SK-N-SH treated with all-trans-retinoic acid at 6 μM for 48 hours (cell line): Measurements from ENCODE around the gene LMAN1L.
A peak's percentile ranks its signal among the peaks of the same experiment; 100 is the strongest.

Experiments used
- ATAC-seq: fragments of 200-7000 bp; cut with Tn5 transposase; 3 replicates; pipeline ENCODE4 v1.9.1; 2020; ENCODE audit warnings: mild to moderate bottlenecking, moderate library complexity
- ARNTL ChIP-seq: fragments of 450-650 bp; formaldehyde crosslinking; IDR thresholded peaks from 2 replicates; pipeline ENCODE4 v1.5.0; 2020; ENCODE audit warnings: low read depth, mild to moderate bottlenecking, moderate library complexity, borderline replicate concordance
- BACH2 ChIP-seq: fragments of 250-450 bp; sonication (Bioruptor Pico); IDR thresholded peaks from 2 replicates; pipeline ENCODE4 v1.9.0; 2021; ENCODE audit warnings: mild to moderate bottlenecking, borderline replicate concordance
- CSDC2 ChIP-seq: fragments of 250-450 bp; sonication (Bioruptor Pico); IDR thresholded peaks from 2 replicates; pipeline ENCODE4 v1.5.0; 2020; ENCODE audit warnings: mild to moderate bottlenecking, moderate library complexity
- CSRNP3 ChIP-seq: fragments of 250-450 bp; sonication (Bioruptor Pico); IDR thresholded peaks from 2 replicates; pipeline ENCODE4 v1.5.1; 2021; ENCODE audit warnings: mild to moderate bottlenecking, moderate library complexity
- ESRRG ChIP-seq: fragments of 250-450 bp; sonication (Bioruptor Pico); IDR thresholded peaks from 2 replicates; pipeline ENCODE4 v1.6.1; 2021; ENCODE audit warnings: mild to moderate bottlenecking
- GLIS3 ChIP-seq: fragments of 250-450 bp; sonication (Bioruptor Pico); IDR thresholded peaks from 2 replicates; pipeline ENCODE4 v1.5.0; 2020; ENCODE audit warnings: mild to moderate bottlenecking, moderate library complexity
- ISL1 ChIP-seq: fragments of 250-450 bp; sonication (Bioruptor Pico); IDR thresholded peaks from 2 replicates; pipeline ENCODE4 v2.1.2; 2022; ENCODE audit warnings: mild to moderate bottlenecking, moderate library complexity
- OSR1 ChIP-seq: fragments of 250-450 bp; sonication (Bioruptor Pico); IDR thresholded peaks from 2 replicates; pipeline ENCODE4 v1.8.0; 2022; ENCODE audit warnings: moderate library complexity, mild to moderate bottlenecking, inconsistent platforms
- PPARA ChIP-seq: fragments of 250-450 bp; sonication (Bioruptor Pico); IDR thresholded peaks from 2 replicates; pipeline ENCODE4 v1.5.0; 2020; ENCODE audit warnings: mild to moderate bottlenecking, borderline replicate concordance
- RARB ChIP-seq: fragments of 250-450 bp; sonication (Bioruptor Pico); IDR thresholded peaks from 2 replicates; pipeline ENCODE4 v1.8.0; 2021; ENCODE audit warnings: mild to moderate bottlenecking, moderate library complexity
- SNAI2 ChIP-seq: fragments of 250-450 bp; sonication (Bioruptor Pico); IDR thresholded peaks from 2 replicates; pipeline ENCODE4 v1.5.0; 2020; ENCODE audit warnings: mild to moderate bottlenecking, moderate library complexity
- TCF4 ChIP-seq: fragments of 250-450 bp; sonication (Bioruptor Pico); IDR thresholded peaks from 2 replicates; pipeline ENCODE4 v1.8.0; 2021; ENCODE audit warnings: mild to moderate bottlenecking, moderate library complexity, borderline replicate concordance
- TOX ChIP-seq: fragments of 250-450 bp; sonication (Bioruptor Pico); IDR thresholded peaks from 2 replicates; pipeline ENCODE4 v1.8.0; 2021; ENCODE audit warnings: mild to moderate bottlenecking, moderate library complexity, borderline replicate concordance
- TSHZ2 ChIP-seq: fragments of 250-450 bp; sonication (Bioruptor Pico); IDR thresholded peaks from 2 replicates; pipeline ENCODE4 v1.5.0; 2020; ENCODE audit warnings: mild to moderate bottlenecking, moderate library complexity
- ZC3H10 ChIP-seq: fragments of 250-450 bp; sonication (Bioruptor Pico); IDR thresholded peaks from 2 replicates; pipeline ENCODE4 v1.5.1; 2021; ENCODE audit warnings: mild to moderate bottlenecking, moderate library complexity
- ZFP3 ChIP-seq: fragments of 250-450 bp; sonication (Bioruptor Pico); IDR thresholded peaks from 2 replicates; pipeline ENCODE4 v1.5.0; 2020; ENCODE audit warnings: mild to moderate bottlenecking, moderate library complexity
- ZFP30 ChIP-seq: fragments of 450-650 bp; formaldehyde crosslinking; IDR thresholded peaks from 2 replicates; pipeline ENCODE4 v1.5.0; 2022; ENCODE audit warnings: mild to moderate bottlenecking, moderate library complexity
- ZNF565 ChIP-seq: fragments of 450-650 bp; formaldehyde crosslinking; conservative IDR thresholded peaks from 2 replicates; pipeline ENCODE4 v1.5.0; 2020; ENCODE audit warnings: low read depth, mild to moderate bottlenecking, moderate library complexity
- ZNF70 ChIP-seq: fragments of 450-650 bp; formaldehyde crosslinking; IDR thresholded peaks from 2 replicates; pipeline ENCODE4 v1.5.0; 2020; ENCODE audit warnings: mild to moderate bottlenecking, moderate library complexity
- ZNF8 ChIP-seq: fragments of 450-650 bp; formaldehyde crosslinking; IDR thresholded peaks from 2 replicates; pipeline ENCODE4 v1.5.0; 2020; ENCODE audit warnings: mild to moderate bottlenecking, moderate library complexity
- TF ChIP-seq, protein P1 (sequence below): fragments of 250-450 bp; sonication (Bioruptor Pico); IDR thresholded peaks from 2 replicates; pipeline ENCODE4 v1.5.1; 2020; ENCODE audit warnings: low read depth, mild to moderate bottlenecking, moderate library complexity
- TF ChIP-seq, protein P2 (sequence below): fragments of 250-450 bp; sonication (Bioruptor Pico); IDR thresholded peaks from 2 replicates; pipeline ENCODE4 v1.8.0; 2020; ENCODE audit warnings: mild to moderate bottlenecking, moderate library complexity, borderline replicate concordance

The LMAN1L gene

GRCh38 chr15:74812533-74812932 lies at the start of gene LMAN1L:
Gene LMAN1L (plus strand): TSS chr15:74812835. CDS start chr15:74812855, 20 bp downstream.
- no peak for ATAC-seq
- no peak for TF ChIP-seq ZFP30
- no peak for TF ChIP-seq TSHZ2
- no peak for TF ChIP-seq BACH2 (CRISPR knock-in tag)
- no peak for TF ChIP-seq ESRRG (CRISPR knock-in tag)
- no peak for TF ChIP-seq ZNF8
- no peak for TF ChIP-seq CSDC2 (CRISPR knock-in tag)
- TF ChIP-seq, protein P1, sequence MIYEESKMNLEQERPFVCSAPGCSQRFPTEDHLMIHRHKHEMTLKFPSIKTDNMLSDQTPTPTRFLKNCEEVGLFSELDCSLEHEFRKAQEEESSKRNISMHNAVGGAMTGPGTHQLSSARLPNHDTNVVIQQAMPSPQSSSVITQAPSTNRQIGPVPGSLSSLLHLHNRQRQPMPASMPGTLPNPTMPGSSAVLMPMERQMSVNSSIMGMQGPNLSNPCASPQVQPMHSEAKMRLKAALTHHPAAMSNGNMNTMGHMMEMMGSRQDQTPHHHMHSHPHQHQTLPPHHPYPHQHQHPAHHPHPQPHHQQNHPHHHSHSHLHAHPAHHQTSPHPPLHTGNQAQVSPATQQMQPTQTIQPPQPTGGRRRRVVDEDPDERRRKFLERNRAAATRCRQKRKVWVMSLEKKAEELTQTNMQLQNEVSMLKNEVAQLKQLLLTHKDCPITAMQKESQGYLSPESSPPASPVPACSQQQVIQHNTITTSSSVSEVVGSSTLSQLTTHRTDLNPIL: no peak
- no peak for TF ChIP-seq ZNF70
- TF ChIP-seq OSR1 (CRISPR knock-in tag): no peak
- no peak for TF ChIP-seq ZC3H10
- no peak for TF ChIP-seq ZNF565
- TF ChIP-seq CSRNP3: no peak

- ATAC-seq: no peak
- no peak for TF ChIP-seq ARNTL (CRISPR knock-in tag)
- no peak for TF ChIP-seq ZC3H10
- TF ChIP-seq, protein P1: no peak
- TF ChIP-seq RARB: no peak
- no peak for TF ChIP-seq PPARA (CRISPR knock-in tag)
- TF ChIP-seq, protein P2, sequence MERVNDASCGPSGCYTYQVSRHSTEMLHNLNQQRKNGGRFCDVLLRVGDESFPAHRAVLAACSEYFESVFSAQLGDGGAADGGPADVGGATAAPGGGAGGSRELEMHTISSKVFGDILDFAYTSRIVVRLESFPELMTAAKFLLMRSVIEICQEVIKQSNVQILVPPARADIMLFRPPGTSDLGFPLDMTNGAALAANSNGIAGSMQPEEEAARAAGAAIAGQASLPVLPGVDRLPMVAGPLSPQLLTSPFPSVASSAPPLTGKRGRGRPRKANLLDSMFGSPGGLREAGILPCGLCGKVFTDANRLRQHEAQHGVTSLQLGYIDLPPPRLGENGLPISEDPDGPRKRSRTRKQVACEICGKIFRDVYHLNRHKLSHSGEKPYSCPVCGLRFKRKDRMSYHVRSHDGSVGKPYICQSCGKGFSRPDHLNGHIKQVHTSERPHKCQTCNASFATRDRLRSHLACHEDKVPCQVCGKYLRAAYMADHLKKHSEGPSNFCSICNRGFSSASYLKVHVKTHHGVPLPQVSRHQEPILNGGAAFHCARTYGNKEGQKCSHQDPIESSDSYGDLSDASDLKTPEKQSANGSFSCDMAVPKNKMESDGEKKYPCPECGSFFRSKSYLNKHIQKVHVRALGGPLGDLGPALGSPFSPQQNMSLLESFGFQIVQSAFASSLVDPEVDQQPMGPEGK (CRISPR knock-in tag): no peak
- no peak for TF ChIP-seq BACH2 (CRISPR knock-in tag)
Observed at GRCh38 chr15:74763416-74763815, 49.2 kb upstream of the LMAN1L start.

- no peak for TF ChIP-seq SNAI2 (CRISPR knock-in tag)
- no peak for ATAC-seq
Observed at GRCh38 chr15:74767167-74768098, 45.2 kb upstream of the LMAN1L start.

DNA sequence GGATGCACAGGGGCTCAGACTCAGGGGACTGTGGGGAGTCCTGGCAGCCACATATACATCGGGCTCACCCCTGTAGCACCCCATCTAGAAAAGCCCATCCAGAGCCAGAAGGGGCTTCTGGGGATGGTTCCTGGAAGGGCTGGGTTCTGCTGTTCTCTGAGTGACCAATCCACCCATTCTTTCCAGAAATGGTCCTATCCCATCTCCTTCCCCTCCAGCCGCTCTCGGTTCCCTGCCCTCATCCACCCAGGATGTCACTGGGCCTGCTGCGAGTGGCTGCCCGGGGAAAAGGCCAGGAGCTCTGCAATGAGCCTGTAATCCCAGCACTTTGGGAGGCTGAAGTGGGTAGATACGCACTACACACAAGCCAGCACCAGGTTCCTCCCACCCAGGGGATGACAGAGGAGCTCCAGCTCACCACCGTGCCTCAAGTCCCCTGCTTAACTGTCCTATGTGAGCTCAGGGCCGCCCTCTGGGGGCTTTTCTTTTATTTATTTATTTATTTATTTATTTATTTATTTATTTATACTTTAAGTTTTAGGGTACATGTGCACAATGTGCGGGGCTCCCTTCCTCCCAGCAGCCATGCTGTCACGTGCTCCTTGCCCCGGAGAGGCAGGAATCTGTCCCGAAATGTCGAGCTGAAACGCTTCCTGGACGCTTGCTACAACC lies 44.4 kb upstream of the LMAN1L start:
- peak; percentile 5; the same call in 2 of the 3 replicates for ATAC-seq
- TF ChIP-seq TCF4 (CRISPR knock-in tag) (no peak), SNAI2 (CRISPR knock-in tag) (no peak), ZFP3 (no peak), TSHZ2 (no peak), GLIS3 (CRISPR knock-in tag) (no peak), ARNTL (CRISPR knock-in tag) (no peak), ZNF70 (no peak), BACH2 (CRISPR knock-in tag) (no peak), TOX (CRISPR knock-in tag) (no peak), ISL1 (no peak), PPARA (CRISPR knock-in tag) (no peak), OSR1 (CRISPR knock-in tag) (no peak)
- TF ChIP-seq, protein P1: no peak
